GM18508 (cell line): Measurements from ENCODE around the gene NDUFAB1.
"Not testable (repeated sequence)": the region's sequence is repeated elsewhere in the genome, so short reads cannot be mapped to it uniquely, and the experiment has no call there.

Source experiments
- ATAC-seq: cut with Tn5 transposase; IDR thresholded peaks from one replicate; pipeline ENCODE4 v1.9.1; 2021; ENCODE audit warnings: moderate number of reproducible peaks; ENCODE audit not compliant: insufficient read depth, unreplicated experiment

The NDUFAB1 gene

DNA sequence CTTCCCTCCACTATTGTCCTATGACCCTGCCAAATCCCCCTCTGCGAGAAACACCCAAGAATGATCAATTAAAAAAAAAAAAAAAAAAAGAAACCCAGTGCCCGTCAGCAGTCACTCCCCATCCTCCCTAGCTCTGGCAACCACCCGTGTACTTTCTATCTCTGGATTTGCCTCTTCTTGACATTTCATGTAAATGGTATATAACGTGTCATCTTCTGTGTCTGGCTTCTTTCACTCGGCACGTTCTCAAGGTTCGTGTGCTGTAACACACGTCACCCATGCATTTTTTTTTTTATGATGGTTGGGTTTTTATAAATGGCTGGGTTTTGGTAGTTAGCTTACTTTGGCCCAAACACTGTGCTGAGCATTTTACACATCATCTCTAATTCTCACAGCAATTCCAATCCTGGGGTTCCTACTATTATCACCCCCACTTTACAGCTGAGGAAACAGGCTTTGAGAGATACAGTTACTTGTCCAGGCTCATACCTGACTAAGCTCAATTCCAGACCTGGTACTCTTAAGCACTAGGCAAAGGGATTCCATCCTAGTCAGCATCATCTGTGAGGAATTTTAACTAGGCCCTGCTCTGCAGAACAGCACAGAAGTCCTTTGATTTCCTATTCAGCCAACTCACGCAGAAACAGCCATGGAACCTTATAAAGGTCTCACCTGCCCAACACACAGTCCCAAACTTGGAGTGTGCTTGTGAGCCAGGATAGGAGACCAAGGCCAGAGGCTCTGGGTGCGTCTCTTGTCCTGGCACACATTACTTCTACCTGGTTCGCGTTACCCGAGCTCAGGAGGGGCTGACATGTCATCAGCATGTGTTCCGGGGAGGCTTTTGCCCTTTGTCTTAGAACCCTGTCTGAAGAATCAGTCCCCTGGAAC lies 11.7 kb downstream of the NDUFAB1 start:
- no peak for ATAC-seq

GRCh38 chr16:23583271-23583670 lies 12.8 kb downstream of the NDUFAB1 start:
- ATAC-seq: not testable (repeated sequence)

DNA sequence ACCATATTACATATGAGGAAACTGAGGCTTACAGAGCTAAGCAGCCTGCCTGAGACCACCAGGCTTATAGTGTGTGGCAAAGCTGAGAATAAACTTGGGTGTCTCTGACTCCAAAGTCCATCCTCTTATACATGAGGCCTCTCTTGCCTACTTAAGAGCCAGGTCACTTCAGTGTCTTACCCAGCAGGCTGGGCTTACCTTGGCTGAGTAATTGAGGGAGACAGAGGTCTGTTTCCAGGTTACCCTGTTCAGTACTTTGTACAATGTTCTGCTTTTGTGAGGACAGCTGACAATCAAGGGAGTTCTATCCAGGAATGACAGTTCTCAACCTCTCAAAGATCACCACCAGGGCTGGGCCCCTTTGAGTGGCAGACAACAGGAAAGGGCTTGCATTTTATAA lies 14.4 kb downstream of the NDUFAB1 start:
- ATAC-seq: no peak

DNA sequence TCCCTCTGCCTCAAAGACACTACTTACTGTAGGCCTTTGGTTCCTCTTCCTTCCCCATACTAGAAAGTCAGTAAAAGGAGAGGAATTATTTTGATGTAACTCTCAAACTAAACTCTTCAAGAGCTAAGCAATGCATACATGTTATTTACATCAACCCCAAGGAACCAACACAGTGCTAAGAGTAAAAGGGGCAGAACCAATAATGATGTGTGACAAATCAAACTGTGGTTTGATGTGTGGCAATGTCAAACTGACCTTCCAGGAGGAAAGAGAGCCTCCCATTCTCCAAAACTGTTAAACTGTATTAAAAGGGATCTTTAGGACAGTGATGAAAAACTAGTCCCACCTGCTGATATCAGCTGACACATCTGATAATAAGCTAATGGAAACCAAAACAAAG lies 15.7 kb downstream of the NDUFAB1 start:
- no peak for ATAC-seq

GRCh38 chr16:23579371-23579770 lies 16.7 kb downstream of the NDUFAB1 start:
- no peak for ATAC-seq

DNA sequence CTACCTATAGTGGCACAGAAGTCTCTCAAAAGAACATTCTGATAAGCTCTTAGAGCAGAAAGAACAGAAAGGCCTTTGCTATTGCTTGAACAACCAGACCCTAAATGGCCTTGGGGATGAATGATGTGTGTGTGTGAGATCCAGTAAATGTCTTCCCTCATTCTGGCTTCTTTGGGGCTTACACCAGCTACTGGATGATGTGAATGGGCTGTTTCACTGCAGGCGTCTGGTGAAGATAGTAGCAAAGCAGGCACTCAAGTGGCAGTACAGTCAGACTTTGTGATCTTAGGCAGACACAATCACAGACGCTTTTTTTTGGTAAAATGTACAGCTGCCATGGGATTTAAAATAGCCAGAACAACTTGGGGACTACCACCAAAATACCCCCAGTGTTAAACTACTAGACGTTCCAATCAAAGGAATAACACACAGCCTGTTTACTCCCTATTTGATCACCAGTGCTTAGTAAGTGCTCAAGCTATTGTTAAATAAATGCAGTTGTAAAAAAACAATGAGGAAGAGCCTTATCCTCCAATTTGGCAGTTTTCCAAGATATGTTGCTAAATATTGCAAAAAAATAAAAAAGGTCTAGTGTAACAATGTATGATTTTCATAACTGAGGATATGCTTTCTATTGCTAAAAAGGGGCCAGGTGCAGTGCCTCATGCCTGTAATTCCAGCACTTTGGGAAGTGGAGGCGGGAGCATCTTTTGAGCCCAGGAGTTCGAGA lies 17.9 kb downstream of the NDUFAB1 start:
- ATAC-seq: no peak

DNA sequence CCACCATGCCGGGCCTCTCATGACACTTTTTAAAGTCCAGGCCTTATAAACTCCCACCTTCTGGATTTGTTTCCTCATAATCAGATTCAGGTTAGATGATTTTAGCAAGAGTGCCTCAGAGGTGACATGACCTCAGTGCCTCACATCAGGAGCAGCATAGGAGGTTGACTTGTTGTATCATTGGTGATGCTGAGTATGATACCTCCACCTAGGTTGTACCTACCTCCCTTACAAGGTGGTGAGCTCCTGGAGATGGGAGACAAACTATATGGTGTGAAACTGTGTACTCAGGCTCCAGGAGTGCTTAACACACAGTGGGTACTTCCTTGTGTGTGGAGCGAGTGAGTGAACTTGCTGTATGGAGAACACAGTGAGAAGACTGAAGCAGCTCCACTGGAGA lies 18.6 kb downstream of the NDUFAB1 start:
- no peak for ATAC-seq

- no peak for ATAC-seq
Measured at GRCh38 chr16:23575834-23576233, 20.3 kb downstream of the NDUFAB1 start.

GRCh38 chr16:23573817-23574216 lies 22.3 kb downstream of the NDUFAB1 start:
- no peak for ATAC-seq

- no peak for ATAC-seq
Measured at GRCh38 chr16:23572394-23572793, 23.7 kb downstream of the NDUFAB1 start.

DNA sequence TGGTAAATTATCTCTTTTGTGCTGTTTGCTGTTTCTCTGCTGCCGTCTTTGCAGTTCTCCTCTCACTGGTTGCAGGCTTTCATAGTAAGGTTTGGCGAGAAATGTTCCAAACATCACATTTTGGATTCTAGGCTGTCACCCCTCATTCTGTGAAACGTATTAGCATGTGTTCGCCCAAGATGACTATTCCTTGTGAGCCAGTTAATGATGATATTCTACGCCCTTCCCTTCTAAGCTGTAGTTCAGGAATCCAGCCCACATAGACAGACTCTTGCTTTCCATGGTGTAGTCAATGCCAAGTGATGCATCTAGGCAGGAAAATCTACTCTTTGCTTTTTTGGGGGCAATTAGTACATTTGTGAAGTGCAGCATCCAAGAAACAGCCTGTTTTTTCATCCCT lies 24.2 kb downstream of the NDUFAB1 start:
- no peak for ATAC-seq

GRCh38 chr16:23570992-23571632 lies 25.0 kb downstream of the NDUFAB1 start:
- no peak for ATAC-seq

DNA sequence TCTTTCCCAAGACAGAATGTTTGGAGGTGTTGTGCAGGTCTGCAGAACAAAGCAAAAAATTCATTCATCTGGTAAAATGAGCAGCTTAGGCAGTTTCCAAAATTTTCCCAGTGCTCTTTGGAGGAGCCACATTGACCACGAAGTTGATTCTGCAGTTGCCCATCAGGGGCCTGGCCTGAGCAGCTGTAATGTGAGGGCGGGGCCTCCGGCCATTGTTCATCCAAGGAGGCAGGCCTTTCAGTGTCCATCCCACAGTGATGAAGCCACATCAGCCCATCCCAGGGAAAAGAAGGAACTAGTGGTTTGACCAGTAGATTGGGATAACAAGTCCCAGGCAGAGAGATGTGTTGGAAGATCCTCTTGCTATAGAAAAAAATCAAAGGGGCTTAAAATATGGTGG lies 28.5 kb downstream of the NDUFAB1 start:
- no peak for ATAC-seq

DNA sequence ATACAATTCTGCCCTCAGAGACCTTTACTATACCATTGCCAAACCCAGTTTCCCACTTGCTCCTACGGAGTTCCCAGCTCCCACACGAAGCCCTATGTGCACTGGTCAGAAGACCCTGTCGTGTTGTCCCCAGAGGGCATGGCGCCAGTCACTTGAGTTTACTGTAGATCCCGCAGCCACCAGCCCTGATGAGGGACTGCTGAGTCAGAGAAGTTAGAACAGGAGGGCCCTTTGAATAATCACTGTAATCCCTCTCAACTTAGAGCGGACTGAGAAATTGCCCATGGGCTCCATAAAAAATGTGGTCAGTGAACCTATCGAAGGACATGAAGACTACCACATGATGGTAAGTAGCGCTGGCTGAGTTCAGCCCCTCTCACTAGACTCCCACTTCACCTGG lies 29.4 kb downstream of the NDUFAB1 start:
- ATAC-seq: no peak

DNA sequence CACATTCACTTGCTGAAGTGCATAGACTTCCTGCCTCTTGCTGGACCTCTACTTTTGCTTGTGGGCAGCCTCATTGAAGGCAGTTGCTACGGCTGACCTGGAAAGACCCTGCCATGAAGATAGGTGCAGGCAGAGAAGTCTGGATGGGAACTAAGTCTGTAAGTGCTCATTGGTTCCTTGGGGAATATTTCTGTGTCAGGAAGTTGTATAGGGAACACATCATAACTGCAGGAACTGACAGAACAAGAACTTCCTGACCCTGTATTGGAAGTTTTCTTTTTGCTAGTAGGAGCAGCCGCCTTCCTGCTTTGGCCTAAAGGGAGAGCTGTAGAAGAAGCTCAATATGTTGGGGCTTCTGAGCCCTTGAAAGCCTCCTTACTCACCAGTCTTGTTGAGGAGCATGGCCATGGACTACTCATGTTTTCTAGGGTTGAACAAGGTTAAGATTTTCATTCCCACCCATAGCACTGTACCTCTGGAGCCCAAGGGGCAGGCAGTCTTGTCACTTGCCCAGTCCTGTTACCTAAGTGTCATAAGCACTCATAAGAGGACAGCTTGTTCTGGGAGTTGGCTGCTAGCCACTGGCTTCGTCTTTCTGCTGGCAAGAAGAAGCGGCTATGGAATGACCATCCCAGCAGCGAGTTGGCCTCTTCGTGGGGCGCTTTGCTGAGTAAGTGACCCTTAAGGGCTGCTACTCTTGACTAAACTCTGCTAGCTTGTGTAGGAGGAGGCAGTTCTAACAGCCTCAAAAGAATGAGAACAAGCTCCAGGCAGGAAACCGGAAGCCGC lies 31.3 kb downstream of the NDUFAB1 start:
- no peak for ATAC-seq

GRCh38 chr16:23563186-23563585 lies 32.9 kb downstream of the NDUFAB1 start:
- ATAC-seq: no peak

DNA sequence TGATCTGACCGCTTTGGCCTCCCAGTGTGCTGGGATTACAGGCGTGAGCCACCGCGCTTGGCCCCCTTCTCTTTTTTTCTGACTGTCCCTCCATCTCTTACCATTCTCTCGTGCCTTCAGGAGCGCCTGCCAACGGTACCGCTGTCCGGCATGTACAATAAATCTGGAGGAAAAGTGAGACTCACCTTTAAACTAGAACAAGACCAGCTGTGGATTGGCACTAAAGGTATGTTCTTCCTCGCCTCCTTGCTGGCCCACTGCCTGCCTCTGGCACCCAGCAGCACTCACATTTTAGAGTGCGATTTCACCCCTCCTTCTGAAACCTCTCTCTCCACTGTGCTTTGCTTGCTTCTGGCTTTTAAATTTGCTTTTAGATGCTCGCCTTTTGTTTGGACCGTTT lies 33.6 kb downstream of the NDUFAB1 start:
- no peak for ATAC-seq

DNA sequence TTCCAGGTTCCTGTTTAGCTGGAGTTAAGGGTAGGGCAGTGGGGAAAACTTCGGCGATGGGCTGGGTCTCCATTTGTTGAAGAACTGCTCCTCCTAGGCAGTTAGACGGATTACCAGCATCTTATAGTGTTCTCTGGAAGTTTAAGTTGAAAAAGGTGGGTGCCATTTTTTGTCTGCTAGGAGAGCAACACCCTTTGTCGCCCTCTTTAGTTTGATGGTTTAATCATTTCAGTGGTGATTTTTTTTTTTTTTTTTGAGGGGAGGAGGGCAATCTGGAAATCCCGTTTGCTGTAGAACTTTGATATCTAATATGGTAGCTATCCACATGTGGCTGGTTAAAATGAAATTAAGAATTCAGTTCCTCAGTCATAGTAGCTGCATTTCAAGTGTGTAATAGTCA lies 34.5 kb downstream of the NDUFAB1 start:
- ATAC-seq: no peak

GRCh38 chr16:23557779-23558702 lies 38.1 kb downstream of the NDUFAB1 start:
- no peak for ATAC-seq
